ENCODE data around the gene HSPA8.

Gene HSPA8

DNA sequence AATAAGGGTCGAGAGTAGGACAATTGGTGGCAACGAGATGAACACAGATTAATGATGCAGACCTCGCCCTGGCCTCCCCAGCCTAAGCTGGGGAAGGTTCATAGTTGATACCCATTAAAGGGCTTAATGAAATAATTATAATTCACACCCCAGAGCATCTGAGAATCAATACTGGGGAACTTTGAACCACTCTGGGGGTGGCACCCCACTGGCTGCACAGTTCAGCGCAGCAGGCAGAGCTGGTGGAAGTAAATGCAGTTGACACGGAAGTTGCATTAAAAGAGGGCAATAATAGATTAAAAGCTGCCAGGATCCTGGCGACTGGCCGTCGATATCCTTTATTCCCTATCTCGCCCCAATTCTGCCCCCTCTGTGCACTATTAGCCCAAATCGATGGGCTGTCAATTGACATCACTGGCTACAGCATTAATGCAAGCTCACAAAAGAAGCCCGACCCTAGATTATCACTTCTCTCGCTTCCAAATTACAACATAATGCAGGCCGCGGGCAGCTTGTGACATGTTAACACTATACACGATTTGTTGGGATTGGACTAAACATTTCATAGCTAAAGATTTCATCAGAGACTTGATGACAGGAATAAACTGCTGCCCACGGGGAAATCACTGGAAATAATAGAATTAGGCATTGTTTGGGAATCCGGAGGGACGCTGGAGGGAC, 14.5 kb downstream of the HSPA8 start:
- DNase-seq (ENCODE audit: low read depth, low spot score), result no peak

DNA sequence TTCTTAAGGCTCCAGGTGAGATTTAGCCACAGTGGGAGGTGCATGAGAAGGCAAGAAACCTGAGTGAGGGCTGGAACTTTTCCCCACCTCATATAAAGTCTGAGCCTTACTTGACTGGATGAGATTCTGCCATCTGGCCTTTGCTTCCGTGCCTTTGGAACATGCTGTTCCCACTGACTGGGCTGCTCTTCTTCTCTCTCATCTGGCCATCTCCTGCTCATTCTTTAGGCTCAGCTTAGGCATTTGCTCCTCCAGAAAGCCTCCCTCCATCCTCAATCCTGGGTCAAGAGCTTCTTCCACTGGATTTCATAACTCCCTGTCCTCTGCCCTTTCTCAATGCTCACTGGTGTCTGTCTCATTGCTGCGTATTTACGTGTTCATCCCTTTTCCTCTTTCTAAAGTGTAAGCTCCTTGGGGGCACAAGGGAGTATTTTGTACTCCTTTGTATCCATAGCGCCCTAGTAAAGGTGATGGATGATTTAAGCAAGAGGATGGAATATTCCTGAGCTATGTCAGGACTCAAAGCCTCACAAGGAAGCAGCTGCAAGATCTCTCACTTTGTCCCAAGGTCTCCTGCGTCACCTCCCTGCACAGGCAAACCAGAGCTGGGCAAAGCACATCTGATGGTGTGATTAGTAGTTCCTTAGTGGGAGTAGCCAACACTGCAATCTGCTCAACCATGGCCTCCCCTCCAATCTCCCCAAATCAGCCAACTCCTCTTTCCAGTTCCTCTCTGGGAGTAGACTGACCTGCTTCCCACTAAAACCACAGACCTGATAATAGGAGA, 15.3 kb downstream of the HSPA8 start:
- DNase-seq (ENCODE audit: low read depth, low spot score), result no peak

DNA sequence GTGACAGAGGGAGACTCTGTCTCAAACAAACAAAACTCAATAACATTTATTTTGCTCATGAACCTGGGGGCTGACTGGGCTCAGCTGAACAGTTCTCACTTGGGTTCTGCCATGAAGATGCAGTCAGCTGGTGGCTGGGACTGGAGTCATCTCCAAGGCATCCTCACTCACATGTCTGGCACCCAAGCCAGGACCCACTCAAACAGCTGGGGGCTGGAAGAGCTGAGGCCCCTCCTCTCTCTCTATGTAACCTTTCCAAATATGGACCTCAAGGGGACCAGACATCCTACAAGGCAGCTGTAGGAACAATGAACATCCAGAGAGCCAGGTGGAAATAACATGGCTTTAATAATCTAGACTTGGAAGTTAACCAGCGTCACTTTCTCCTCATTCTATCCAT, 16.8 kb downstream of the HSPA8 start:
- DNase-seq (ENCODE audit: low read depth, low spot score), result no peak

DNA sequence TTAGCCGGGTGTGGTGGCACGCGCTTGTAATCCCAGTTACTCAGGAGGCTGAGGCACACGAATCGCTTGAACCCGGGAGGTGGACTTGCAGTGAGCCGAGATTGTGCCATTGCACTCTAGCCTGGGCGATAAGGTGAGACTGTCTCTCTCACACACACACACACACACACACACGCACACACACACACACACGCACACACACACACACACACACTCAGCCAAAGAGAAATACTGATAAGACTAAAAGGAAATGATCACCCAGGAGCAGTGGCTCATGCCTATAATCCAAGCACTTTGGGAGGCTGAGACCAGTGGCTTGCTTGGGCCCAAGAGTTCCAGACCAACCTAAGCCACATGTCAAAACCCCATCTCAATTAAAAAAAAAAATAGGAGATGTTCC, 20.8 kb downstream of the HSPA8 start:
- no peak for DNase-seq (ENCODE audit: low read depth, low spot score)

DNA sequence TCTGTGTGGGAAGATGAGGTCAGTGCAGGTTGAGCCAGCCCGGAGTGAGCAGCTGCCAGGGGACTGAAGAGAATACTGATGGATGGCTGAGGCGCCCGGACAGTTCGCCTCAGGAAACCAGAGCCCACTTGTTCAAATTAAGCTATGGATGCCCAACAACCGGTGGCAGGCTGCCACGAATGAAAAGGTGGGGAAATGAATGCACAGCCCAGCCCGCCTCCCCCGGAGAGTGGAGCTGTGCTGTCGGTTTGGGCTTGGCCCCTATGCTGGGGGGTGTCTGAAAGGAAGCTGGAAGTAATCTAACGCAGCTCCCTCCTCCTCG, 21.9 kb downstream of the HSPA8 start:
- DNase-seq (ENCODE audit: low read depth, low spot score), result no peak

DNA sequence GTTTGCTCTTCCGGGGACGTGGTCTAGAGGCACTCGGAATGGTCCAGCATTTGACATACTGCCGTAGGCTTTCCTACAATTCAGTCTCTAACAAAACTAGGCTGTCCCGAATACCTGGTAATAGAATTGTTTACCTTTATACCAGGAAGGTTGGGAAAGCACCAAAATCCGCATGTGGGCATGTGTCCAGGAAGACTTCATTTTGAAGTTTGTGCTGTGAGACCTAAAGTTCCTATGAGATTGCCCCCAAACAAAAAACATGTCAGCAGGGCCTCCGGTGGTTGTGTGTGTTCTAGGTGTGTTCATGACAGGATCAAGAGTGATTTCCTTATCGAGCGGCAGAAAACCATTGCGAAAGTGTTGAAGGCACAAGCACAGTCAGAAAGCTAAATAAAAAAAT, 26.1 kb downstream of the HSPA8 start:
- no peak for DNase-seq (ENCODE audit: low read depth, low spot score)

DNA sequence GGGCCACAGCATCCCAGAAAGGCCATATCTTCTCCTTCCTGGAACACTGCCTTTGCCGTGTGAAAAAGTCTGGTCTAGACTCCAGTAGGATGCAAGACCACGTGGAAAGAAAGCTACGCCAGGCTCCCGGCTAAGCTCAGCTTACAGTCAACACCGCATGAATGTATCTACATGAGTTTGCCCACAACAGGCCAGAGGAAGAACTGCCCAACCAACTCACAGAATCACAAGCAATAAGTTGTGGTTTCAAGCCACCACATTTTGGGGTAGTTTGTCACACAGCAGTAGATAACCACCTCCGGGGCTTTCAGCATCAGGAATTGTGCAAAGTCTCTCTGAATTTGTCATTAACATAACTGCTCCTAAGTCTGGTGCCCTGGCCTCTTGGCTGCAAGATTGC, 27.3 kb downstream of the HSPA8 start:
- no peak for DNase-seq (ENCODE audit: low read depth, low spot score)

DNA sequence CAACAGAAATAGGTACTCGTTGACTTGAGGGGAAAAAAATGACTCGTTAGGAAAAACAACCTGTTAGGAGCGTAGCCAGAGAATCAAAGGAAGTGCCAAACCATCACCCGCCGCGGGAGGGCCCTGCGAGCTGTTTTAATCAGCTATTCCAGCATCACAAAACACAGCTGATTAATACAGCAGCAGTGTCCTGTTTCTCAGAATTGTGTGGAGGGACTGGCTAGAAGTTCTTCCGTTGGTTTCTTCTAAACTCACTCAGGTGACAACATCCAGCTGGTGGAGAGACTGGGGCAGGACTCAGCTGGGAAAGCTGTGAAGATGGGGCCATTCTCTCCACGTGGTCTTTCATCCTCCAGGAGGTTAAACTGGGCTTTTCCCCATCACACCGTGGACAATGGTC, 28.0 kb downstream of the HSPA8 start:
- DNase-seq (ENCODE audit: low read depth, low spot score), result no peak

DNA sequence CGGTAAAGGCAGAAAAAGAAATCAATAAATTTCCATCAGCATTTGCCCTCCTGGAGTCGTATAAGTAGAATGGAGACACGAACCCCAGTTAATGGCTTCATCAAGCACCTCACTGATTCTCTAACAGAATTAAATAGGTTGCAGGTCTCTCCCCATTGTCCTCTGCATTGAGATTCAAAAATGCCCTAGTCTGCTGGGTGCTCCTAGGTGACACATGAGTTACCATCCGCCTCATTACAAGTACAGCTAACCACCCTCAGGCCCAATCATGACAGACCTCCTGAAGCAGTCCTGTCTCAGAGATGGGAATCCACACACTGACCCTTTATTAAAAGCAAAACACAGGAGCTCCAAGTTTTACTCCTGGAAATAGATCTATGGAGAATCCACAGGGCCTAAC, 31.4 kb downstream of the HSPA8 start:
- DNase-seq (ENCODE audit: low read depth, low spot score), result no peak

DNA sequence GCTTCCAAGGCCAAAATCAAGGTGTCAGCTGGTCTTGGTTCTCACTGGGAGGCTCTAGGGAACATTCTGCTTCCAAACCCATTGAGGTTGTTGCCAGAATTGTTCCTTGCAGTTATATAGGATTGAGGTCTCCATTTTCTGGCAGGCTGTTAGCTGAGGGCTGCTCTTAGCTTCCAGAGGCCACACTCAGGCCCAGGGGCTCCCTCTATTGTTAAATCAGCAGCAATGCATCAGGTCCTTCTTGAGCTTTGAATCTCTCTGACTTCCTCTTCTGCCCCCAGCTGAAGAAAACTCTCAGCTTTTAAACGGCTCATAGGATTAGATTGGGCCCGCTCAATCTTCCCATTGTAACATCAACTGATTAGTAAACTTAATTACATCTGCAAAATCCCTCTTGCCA, 41.0 kb downstream of the HSPA8 start:
- no peak for DNase-seq (ENCODE audit: low read depth, low spot score)

DNA sequence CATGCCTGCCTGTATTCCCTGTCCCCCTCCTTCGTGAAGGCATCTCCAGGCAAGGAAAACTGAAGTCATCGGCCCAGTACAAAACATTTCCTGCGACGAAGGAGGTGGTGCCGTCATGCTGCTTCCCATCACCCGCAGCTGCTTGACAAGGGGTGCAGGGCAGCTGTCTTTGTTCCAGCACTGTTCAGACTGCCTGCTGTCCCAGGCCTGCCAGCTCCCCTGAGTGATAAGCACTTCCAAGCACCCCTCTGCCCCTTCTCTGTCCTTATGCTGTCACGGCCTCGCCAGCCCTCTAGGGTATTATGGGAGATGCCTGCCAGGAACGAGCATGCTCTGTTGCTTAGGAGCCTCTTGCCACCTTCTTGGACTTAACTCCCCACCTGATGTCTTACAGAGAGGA, 43.2 kb downstream of the HSPA8 start:
- no peak for DNase-seq (ENCODE audit: low read depth, low spot score)

DNA sequence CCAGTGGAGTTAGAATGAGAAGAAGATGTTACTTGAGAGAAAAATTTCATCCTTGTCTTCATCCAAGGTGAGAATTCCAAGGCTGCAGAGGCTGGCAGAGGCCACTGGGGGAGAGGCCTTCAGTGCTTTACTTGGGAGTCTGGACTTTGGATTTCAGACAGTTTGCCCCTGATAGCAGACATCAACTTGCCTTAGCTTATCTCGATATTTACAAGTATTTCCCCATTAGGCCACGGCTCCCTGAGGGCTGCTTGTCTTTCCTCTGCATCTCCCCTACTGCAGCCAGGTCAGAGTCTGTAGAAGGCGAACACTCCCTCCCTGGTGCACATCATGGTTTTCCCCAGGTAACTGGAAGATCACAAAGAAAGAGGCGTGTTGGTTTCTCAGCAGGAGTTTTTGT, 50.4 kb downstream of the HSPA8 start:
- DNase-seq (ENCODE audit: low read depth, low spot score), result no peak

All from activated CD4-positive, CD25-positive, alpha-beta regulatory T cell treated with anti-CD3 and anti-CD28 coated beads, Interleukin-2, amount 50 U/mL, for 16 hours (primary cell).